Stomach (tissue), 4 donors: ENCODE measurements around the gene DERA.

Experiments
- EP300 ChIP-seq: sonication (generic); formaldehyde crosslinking; IDR thresholded peaks from one replicate; pipeline ENCODE4 v1.6.1; 2017; ENCODE audit warnings: antibody characterized with exemption
- TF ChIP-seq, protein P1 (sequence below), 7 experiments: fragments of 450-650 bp in 4 of 7; fragments of 200-600 bp in 3 of 7; sonication (generic) in 3 of 7; IDR thresholded peaks; one replicate each; pipeline ENCODE4 v1.5.1; 2016 to 2019; ENCODE audit warnings: antibody characterized with exemption in 7 of 7, control low read depth in 2 of 7, mild to moderate bottlenecking in 1 of 7

DNA sequence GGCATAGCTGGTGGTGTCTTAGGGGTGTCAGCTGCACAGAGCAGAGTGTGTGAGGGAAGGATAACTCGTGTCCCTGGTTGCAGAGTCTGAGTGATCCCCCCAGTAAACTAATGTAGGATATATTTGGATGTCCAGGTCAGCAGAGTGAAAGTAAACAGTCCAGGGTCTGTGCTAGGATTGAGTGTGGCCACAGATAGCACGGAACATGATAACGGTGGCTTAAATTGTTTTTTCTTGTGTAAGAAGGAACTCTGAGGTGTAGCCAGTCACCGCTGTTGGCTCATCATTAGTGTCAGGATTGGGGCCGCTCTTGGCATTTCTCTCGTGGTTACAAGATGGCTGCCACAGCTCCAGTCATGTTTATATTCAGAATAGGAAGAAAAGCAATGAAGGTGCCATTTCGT lies 97.3 kb downstream of the DERA start:
- TF ChIP-seq EP300 = no peak
- TF ChIP-seq, protein P1, sequence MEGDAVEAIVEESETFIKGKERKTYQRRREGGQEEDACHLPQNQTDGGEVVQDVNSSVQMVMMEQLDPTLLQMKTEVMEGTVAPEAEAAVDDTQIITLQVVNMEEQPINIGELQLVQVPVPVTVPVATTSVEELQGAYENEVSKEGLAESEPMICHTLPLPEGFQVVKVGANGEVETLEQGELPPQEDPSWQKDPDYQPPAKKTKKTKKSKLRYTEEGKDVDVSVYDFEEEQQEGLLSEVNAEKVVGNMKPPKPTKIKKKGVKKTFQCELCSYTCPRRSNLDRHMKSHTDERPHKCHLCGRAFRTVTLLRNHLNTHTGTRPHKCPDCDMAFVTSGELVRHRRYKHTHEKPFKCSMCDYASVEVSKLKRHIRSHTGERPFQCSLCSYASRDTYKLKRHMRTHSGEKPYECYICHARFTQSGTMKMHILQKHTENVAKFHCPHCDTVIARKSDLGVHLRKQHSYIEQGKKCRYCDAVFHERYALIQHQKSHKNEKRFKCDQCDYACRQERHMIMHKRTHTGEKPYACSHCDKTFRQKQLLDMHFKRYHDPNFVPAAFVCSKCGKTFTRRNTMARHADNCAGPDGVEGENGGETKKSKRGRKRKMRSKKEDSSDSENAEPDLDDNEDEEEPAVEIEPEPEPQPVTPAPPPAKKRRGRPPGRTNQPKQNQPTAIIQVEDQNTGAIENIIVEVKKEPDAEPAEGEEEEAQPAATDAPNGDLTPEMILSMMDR (IDR thresholded peaks at IDR 0.05) = no peak
